Neural progenitor cell (in vitro differentiated cells): ENCODE data around the gene CINP.

Experiments
- EZH2 ChIP-seq: fragments of 200-600 bp; sonication (generic); IDR thresholded peaks from 2 replicates; pipeline ENCODE4 v1.6.1; 2017; ENCODE audit warnings: antibody characterized with exemption, mild to moderate bottlenecking, moderate library complexity
- EZH2phosphoT487 ChIP-seq: fragments of 200-600 bp; sonication (generic); IDR thresholded peaks from 2 replicates; pipeline ENCODE4 v1.6.1; 2017; ENCODE audit warnings: antibody characterized with exemption
- TF ChIP-seq, protein P1 (sequence below): fragments of 200-600 bp; sonication (generic); IDR thresholded peaks from 2 replicates; pipeline ENCODE4 v1.5.1; 2017; ENCODE audit warnings: antibody characterized with exemption, mild to moderate bottlenecking

DNA sequence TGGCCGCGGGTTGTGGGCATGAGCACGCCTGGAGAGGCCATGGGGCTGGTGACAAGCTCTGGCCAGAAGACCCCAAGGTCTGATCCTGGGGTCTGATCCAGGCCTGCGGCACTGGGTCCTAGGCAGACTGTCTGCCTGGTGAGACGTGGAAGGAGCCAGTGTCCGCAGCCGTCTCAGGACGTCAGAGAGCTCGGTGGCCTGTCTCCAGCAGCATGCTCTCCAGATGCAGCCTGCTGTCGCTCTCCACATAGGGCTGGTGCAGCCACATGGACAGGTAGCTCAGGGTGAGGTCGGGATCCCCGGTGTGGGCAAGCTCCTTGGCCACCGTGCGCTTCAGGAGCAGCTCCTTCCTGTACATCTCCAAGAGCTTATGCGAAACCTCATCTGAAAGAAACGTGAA is 14.3 kb downstream of the CINP start:
- TF ChIP-seq EZH2 (no peak), EZH2phosphoT487 (no peak)
- TF ChIP-seq, protein P1, sequence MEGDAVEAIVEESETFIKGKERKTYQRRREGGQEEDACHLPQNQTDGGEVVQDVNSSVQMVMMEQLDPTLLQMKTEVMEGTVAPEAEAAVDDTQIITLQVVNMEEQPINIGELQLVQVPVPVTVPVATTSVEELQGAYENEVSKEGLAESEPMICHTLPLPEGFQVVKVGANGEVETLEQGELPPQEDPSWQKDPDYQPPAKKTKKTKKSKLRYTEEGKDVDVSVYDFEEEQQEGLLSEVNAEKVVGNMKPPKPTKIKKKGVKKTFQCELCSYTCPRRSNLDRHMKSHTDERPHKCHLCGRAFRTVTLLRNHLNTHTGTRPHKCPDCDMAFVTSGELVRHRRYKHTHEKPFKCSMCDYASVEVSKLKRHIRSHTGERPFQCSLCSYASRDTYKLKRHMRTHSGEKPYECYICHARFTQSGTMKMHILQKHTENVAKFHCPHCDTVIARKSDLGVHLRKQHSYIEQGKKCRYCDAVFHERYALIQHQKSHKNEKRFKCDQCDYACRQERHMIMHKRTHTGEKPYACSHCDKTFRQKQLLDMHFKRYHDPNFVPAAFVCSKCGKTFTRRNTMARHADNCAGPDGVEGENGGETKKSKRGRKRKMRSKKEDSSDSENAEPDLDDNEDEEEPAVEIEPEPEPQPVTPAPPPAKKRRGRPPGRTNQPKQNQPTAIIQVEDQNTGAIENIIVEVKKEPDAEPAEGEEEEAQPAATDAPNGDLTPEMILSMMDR = no peak
